Heart left ventricle (tissue), 13 donors: Measurements from ENCODE around the gene RAB6C.
"Not testable (repeated sequence)": the region's sequence is repeated elsewhere in the genome, so short reads cannot be mapped to it uniquely, and the experiment has no call there.

Experiments used
- POLR2A ChIP-seq, 2 donors: fragments of 450-650 bp; IDR thresholded peaks; one replicate each; pipeline ENCODE4 v1.6.1; 2017; ENCODE audit warnings: antibody characterized with exemption in 2 of 2, mild to moderate bottlenecking in 2 of 2, moderate library complexity in 2 of 2
- TF ChIP-seq, protein P1 (sequence below), 12 donors: fragments of 200-600 bp; sonication (generic) in 4 of 12; IDR thresholded peaks; one replicate each; pipeline versions ENCODE4 v1.5.0 to v1.8.0; 2018 to 2022; ENCODE audit warnings: antibody characterized with exemption in 12 of 12, mild to moderate bottlenecking in 5 of 12
- donor health status: ischemic (EF 13 %, LVEDD 7.1; RV severe dilation, severe dysfunction).
- donor health status: DM: no; HTN: yes; CAD: no.
- donor health status: DM: no; HTN: no; CAD: no.
- donor health status: ischemic (EF 25% LVEDD 6.9; RV normal size, moderate dysfunction).
- donor health status: ischemic (EF 25% LVEDD 5.7; RV mildly dilated, moderate dysfunction).
- donor health status: ischemic (EF 35%, LVEDD 5.7; RV mildly dilated, moderate dysfunction).
- donor health status: nonischemic (EF 11% LVEDD 7.7; RV severe dilation, severe dysfunction).
- donor health status: DM: yes; HTN: yes; CAD: no.
- donor health status: PGD.
- donor health status: ischemic (EF 29% LVEDD 5.4; RV normal size, mild dysfunction).
- donor health status: nonischemic (EF 23%, LVEDD 6.1; RV moderate dilation, normal function).

GRCh38 chr2:130020069-130020468, 40.6 kb downstream of the RAB6C start:
- TF ChIP-seq POLR2A (IDR thresholded peaks at IDR 0.05) = not testable (repeated sequence)
- TF ChIP-seq, protein P1, sequence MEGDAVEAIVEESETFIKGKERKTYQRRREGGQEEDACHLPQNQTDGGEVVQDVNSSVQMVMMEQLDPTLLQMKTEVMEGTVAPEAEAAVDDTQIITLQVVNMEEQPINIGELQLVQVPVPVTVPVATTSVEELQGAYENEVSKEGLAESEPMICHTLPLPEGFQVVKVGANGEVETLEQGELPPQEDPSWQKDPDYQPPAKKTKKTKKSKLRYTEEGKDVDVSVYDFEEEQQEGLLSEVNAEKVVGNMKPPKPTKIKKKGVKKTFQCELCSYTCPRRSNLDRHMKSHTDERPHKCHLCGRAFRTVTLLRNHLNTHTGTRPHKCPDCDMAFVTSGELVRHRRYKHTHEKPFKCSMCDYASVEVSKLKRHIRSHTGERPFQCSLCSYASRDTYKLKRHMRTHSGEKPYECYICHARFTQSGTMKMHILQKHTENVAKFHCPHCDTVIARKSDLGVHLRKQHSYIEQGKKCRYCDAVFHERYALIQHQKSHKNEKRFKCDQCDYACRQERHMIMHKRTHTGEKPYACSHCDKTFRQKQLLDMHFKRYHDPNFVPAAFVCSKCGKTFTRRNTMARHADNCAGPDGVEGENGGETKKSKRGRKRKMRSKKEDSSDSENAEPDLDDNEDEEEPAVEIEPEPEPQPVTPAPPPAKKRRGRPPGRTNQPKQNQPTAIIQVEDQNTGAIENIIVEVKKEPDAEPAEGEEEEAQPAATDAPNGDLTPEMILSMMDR (IDR thresholded peaks at IDR 0.05) = not testable (repeated sequence)
